GM12891 (cell line): Measurements from ENCODE around the gene SORCS1.

Source experiments
- DNase-seq: peaks from one replicate; pipeline ENCODE4 v3.0.0; 2011; ENCODE audit warnings: low spot score; ENCODE audit not compliant: insufficient read length
- FAIRE-seq: peaks from 2 replicates; lab custom pipeline; 2011; peaks lifted over from hg19 to GRCh38; lab: Jason Lieb, UNC
- PAX5 ChIP-seq: IDR thresholded peaks from 2 replicates; pipeline ENCODE4 v1.6.1; 2011; ENCODE audit warnings: low read length, moderate library complexity, mild to moderate bottlenecking; ENCODE audit not compliant: insufficient read depth, severe bottlenecking
- POLR2A ChIP-seq: IDR thresholded peaks from 2 replicates; pipeline ENCODE4 v1.6.1; 2011; ENCODE audit warnings: low read depth, low read length, control low read depth
- POLR2AphosphoS5 ChIP-seq: IDR thresholded peaks from 2 replicates; pipeline ENCODE4 v1.6.1; 2011; ENCODE audit warnings: low read depth, low read length, control low read depth
- POU2F2 ChIP-seq: IDR thresholded peaks from 2 replicates; pipeline ENCODE4 v1.6.1; 2011; ENCODE audit warnings: low read depth, mild to moderate bottlenecking, control low read depth, low read length, moderate library complexity
- SPI1 ChIP-seq: IDR thresholded peaks from 2 replicates; pipeline ENCODE4 v1.6.1; 2011; ENCODE audit warnings: low read depth, low read length, control low read depth
- TAF1 ChIP-seq: IDR thresholded peaks from 2 replicates; pipeline ENCODE4 v1.6.1; 2011; ENCODE audit warnings: low read depth, low read length, control low read depth

The SORCS1 gene

DNA sequence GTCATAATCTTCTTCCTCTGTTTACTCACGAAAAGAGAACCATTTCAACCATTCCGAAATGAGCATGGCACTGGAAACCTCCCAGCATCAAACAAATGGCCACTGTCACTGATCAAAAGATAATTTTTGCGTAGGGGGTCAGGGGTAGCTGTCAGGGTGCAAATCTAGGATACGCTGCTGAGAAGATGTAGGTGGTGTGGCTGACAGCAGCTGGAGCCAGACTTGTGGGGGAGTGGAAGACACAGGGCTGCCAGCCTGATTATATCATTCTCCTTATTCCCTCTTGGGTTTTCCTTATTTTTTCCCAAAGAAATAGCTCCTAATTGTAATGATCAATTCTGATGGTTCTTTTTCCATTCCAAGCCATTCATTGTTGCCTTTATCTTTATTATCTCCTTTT, 266.1 kb downstream of the SORCS1 start:
- FAIRE-seq (no peak), DNase-seq (no peak)
- TF ChIP-seq PAX5: no peak

DNA sequence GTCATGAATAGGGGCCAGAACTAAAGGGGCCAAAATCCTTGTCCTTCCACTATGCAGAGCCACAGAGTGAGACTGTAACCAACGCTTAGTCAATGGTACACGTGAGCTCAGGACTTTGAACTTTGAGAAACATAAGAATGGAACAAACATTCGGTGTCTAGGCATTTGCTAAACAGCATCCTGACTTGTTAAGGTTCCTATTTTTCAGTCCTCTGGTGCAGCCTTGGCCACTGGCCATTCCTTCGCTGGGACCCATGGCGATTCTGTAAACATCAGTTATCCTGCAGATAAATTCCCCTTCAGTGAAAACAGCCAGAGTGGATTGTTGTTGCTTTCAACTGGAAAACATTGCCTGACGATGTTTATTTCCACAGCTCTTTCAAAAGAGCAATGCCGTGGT, 266.8 kb downstream of the SORCS1 start:
- TF ChIP-seq POU2F2: no peak
- TF ChIP-seq POLR2A: no peak
- TF ChIP-seq TAF1: no peak
- TF ChIP-seq POLR2AphosphoS5: no peak
- DNase-seq: no peak
- FAIRE-seq: no peak

DNA sequence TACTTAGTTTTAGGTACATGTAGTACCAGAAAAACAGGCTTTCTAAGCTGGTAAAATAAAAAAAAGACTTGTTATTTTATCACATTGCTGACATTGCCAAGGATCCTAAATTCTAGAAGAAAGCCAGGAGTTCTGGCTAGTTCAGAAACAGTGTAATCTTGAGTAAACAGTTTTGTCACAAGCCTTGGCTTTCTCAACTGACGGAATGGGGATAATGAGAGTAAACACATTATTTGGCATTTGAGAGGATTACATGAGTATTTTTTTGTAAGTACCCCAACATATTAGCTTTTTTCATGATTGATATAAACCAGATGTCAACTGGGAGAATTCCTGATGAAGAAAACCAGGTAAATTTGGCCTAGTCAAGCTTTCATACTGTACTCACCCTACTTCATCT, 269.8 kb downstream of the SORCS1 start:
- DNase-seq: no peak
- FAIRE-seq: no peak
- TF ChIP-seq POU2F2: no peak
- no peak for TF ChIP-seq PAX5
- no peak for TF ChIP-seq POLR2AphosphoS5
- TF ChIP-seq SPI1: no peak
- no peak for TF ChIP-seq POLR2A
- TF ChIP-seq TAF1: no peak

DNA sequence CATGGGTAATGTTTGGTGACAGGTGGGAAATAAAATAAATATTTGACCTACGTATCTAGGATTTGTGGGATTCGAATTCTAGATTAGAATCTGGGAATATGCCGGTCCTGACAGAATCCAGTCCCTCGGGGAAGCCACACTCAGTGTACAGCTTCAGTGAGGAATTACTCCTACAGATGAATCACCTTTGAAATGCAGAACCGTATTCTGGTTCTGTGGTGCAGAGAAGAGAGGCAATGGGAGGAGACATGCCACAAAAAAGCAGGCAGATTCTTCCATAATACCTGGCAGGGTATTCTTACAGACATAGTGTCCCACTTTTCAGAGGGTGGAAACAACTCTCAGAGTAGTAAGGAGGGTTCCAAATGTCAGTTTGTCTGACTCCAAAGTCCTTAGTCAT, 286.9 kb downstream of the SORCS1 start:
- FAIRE-seq (no peak), DNase-seq (no peak)
- TF ChIP-seq SPI1: no peak

DNA sequence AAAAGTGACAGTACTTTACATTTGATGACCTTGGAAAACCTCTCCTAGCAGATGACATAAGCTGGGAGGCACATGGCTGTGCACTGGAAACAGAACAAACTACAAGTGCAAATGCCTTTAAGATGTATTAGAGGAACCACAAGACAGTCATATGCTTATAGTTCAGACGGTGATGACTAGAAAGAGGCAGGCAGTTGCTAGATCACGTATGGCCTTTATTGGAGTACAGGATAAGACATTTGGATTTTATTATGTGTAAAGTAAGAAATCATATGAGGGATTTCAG, 290.0 kb downstream of the SORCS1 start:
- TF ChIP-seq POLR2AphosphoS5 (no peak), PAX5 (no peak), SPI1 (no peak), POU2F2 (no peak), POLR2A (no peak), TAF1 (no peak)
- no peak for FAIRE-seq

DNA sequence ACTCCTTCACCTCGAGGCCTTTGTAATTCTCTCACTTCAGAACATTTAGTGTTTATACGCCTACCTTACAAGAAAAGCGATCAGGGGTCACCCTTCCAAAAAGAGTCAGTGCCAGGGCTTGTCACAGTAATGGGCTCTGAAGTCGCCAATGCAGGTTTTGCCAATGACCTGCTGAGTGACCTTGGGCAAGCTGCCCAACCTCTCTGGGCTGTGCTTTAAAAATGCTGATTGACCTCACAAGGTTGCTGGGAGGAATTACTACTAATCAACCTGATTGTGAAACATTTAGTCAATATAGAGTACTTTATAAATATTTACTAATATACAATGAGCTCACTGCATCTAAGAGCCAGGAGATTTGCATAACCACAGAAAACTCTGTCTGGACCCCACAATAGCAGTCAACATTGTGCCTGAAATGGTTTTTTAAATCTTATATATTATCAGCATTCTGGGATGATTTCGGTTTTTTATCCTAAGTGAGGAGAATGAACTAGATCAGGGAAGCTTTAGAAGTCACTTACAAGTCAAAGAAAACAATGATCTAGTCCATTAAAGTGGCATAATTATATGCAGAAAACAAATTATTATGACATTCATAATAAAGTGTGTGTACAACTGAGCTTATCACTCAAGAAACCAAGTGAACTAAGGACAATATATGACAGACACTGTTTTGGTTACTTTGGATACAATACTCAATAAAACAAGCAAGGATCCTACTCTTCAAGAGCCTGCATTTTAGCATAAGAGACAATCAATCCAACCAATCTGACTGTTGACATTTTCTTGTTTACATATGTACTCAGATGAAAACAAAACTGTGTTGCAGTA, 290.5 kb downstream of the SORCS1 start:
- TF ChIP-seq POLR2A (no peak), POU2F2 (no peak), TAF1 (no peak), SPI1 (no peak), POLR2AphosphoS5 (no peak)
- no peak for FAIRE-seq

More for the DNA sequence above, 290.0 kb downstream of the SORCS1 start:
- no peak for DNase-seq

DNA sequence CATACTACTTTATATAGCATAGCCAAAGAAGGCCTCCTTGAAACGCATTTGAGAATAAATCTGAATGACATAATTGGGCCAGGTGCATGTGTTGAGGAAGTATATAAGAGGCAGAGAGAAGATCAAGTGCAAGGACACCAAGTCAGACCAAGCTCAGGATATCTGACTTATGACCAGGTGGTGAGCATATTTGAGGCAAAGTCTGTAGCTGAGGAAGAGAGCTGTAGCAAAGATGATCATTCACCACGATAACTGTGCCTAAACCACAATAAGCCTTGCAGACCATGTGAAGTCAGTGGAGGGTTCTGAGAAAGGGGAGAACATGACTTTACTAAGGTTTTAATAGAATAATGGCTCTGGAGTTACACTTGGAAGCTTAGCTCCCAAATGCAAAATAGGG, 292.3 kb downstream of the SORCS1 start:
- TF ChIP-seq SPI1 (no peak), POU2F2 (no peak), POLR2AphosphoS5 (no peak), PAX5 (no peak), POLR2A (no peak), TAF1 (no peak)
- DNase-seq: no peak
- no peak for FAIRE-seq

More for the DNA sequence above, 290.5 kb downstream of the SORCS1 start:
- no peak for DNase-seq

DNA sequence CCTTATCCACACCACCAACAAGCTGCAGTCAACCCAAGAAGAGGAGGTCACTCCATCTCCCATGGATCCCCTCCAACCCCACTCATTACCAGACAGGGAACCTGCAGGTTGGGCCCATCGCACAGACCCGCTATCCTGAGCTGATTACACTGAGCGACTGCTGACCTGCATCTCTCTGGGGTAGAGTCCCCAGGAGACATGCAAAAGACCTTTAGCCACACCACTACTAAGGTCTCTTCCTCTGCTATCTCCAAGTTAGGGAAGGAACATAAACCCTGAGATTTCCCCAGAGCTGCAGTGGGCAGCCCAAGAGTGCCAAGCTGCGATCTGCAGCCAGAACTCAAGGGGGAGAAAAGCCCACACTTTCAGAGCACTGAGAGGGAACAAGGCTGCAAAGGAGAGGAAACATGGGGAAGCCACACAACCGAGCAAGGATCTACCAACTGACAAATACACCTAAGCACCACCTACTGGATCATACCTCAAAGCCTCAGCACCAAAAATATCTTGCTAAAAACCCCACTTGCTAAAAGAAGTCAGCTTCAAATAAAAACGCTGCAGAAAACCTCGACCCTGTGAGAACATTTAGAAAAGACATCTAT, 298.2 kb downstream of the SORCS1 start:
- no peak for FAIRE-seq
- no peak for DNase-seq
- TF ChIP-seq POLR2AphosphoS5: no peak
- TF ChIP-seq POLR2A: no peak
- no peak for TF ChIP-seq PAX5
- TF ChIP-seq POU2F2: no peak
- TF ChIP-seq TAF1: no peak
- TF ChIP-seq SPI1: no peak

DNA sequence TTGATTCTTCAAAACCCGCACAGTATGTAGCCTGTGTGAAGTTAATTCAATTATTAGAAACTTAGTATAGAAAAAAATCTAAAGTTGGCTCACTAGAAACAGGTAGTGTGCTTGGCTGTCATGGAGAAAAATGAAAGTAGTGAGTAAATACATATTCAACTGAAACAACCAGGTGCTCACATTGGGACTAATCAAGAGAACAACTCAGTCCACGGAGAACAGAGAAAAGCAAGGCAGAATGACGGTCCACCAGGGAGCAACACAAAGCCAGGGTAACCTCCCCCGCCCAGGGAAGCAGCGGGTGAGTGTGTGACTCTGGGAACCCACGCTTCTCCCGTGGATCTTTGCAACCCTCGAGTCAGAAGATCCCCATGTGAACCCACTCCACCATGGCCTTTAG, 300.5 kb downstream of the SORCS1 start:
- no peak for DNase-seq
- no peak for TF ChIP-seq TAF1
- no peak for TF ChIP-seq SPI1
- no peak for TF ChIP-seq PAX5
- TF ChIP-seq POLR2AphosphoS5: no peak
- TF ChIP-seq POU2F2: no peak
- TF ChIP-seq POLR2A: no peak
- no peak for FAIRE-seq

DNA sequence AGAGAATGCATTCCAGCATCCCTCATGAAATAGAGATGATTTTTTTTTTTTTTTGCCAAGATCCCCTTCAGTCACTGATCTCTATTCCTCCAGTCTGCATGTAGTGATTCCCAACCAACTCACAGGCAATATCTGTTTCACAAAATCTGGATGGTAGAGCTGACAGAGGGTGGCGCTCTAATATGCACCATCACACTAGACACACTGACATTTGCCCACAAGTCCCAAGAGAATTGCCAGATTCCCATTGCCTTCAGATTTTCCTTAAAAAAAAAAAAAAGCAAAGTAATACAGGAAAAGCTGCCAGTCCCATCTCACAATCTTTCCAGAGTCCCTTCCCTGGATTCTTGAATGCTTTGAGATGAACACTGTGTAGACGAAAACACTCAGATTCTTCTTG, 301.0 kb downstream of the SORCS1 start:
- DNase-seq (no peak), FAIRE-seq (no peak)

More for the DNA sequence above, 301.0 kb downstream of the SORCS1 start:
- TF ChIP-seq POLR2AphosphoS5 (no peak), PAX5 (no peak), TAF1 (no peak), POU2F2 (no peak), SPI1 (no peak), POLR2A (no peak)
